IMR-90 (cell line): ENCODE data around the gene GGTLC2. TPM values are rescaled to one million over a fixed set of nuclear protein-coding genes. Genes with fewer than 3 reads are reported as not detected.
A peak's percentile ranks its signal among the peaks of the same experiment; 100 is the strongest.

Experiments used
- ATAC-seq: fragments of 200-7000 bp; cut with Tn5 transposase; 2 replicates; pipeline ENCODE4 v1.9.1; 2020; ENCODE audit warnings: low read depth, mild to moderate bottlenecking, moderate library complexity
- BruUV-seq: library from RNA; stranded (reverse); fragments of 400-500 nt; replicated peaks from 2 replicates; lab custom pipeline; 2021; lab: Mats Ljungman, UMichigan
- CTCF ChIA-PET: fragments of 300-600 bp; formaldehyde crosslinking; extraction: SDS; loops from one replicate; lab custom pipeline; 2021; ENCODE audit warnings: antibody characterized with exemption; lab: Yijun Ruan, JAX
- POLR2A ChIA-PET: fragments of 300-600 bp; sonication (Branson Sonifier 250); formaldehyde crosslinking; loops from one replicate; lab custom pipeline; 2022; ENCODE audit warnings: antibody characterized with exemption; ENCODE audit not compliant: unreplicated experiment; lab: Charles Lee
- DNase-seq: peaks from one replicate; pipeline ENCODE4 v3.0.0; 2013
- H2AFZ ChIP-seq: replicated peaks from 2 replicates; pipeline ENCODE3; 2013; ENCODE audit warnings: low read length, mild to moderate bottlenecking; ENCODE audit not compliant: poor library complexity
- H2AK5ac ChIP-seq: 2 replicates; pipeline ENCODE4 v1.6.1; 2013; ENCODE audit warnings: low read depth, low read length, inconsistent platforms
- H2AK9ac ChIP-seq: replicated peaks from 2 replicates; pipeline ENCODE3; 2013; ENCODE audit warnings: mild to moderate bottlenecking, low read depth, low read length, moderate library complexity; ENCODE audit not compliant: poor library complexity
- H2BK120ac ChIP-seq: 2 replicates; pipeline ENCODE4 v1.6.1; 2013; ENCODE audit warnings: low read depth, low read length, inconsistent platforms
- H2BK15ac ChIP-seq: 3 replicates; pipeline ENCODE4 v1.6.1; 2013; ENCODE audit warnings: low read depth, low read length, inconsistent platforms
- H2BK20ac ChIP-seq: 2 replicates; pipeline ENCODE4 v1.6.1; 2013; ENCODE audit warnings: low read depth, mild to moderate bottlenecking, inconsistent platforms, low read length, moderate library complexity
- H2BK5ac ChIP-seq: 2 replicates; pipeline ENCODE4 v1.6.1; 2013; ENCODE audit warnings: mild to moderate bottlenecking, low read depth, low read length, inconsistent platforms; ENCODE audit not compliant: poor library complexity, severe bottlenecking
- H3K14ac ChIP-seq: replicated peaks from 2 replicates; pipeline ENCODE4 v1.6.1; 2013; ENCODE audit warnings: low read depth, low read length, inconsistent platforms
- H3K18ac ChIP-seq: 2 replicates; pipeline ENCODE4 v1.6.1; 2013; ENCODE audit warnings: low read depth, low read length, control low read depth
- H3K23ac ChIP-seq: 2 replicates; pipeline ENCODE4 v1.6.1; 2013; ENCODE audit warnings: low read depth, low read length, inconsistent platforms
- H3K27ac ChIP-seq: 2 replicates; pipeline ENCODE4 v1.5.1; 2013; ENCODE audit warnings: mild to moderate bottlenecking, control low read depth, low read length; ENCODE audit not compliant: insufficient read depth
- H3K27me3 ChIP-seq: 2 replicates; pipeline ENCODE4 v1.6.1; 2013; ENCODE audit warnings: low read length; ENCODE audit not compliant: control insufficient read depth, insufficient read depth
- H3K36me3 ChIP-seq: 2 replicates; pipeline ENCODE4 v1.6.1; 2013; ENCODE audit warnings: low read length, mixed read lengths; ENCODE audit not compliant: control insufficient read depth, insufficient read depth
- H3K4ac ChIP-seq: 2 replicates; pipeline ENCODE4 v1.6.1; 2013; ENCODE audit warnings: low read depth, low read length, inconsistent platforms
- H3K4me1 ChIP-seq: 2 replicates; pipeline ENCODE4 v1.6.1; 2013; ENCODE audit warnings: low read length, mixed read lengths; ENCODE audit not compliant: control insufficient read depth, insufficient read depth
- H3K4me2 ChIP-seq: 2 replicates; pipeline ENCODE4 v1.6.1; 2013; ENCODE audit warnings: low read depth, mild to moderate bottlenecking, control low read depth, low read length, moderate library complexity
- H3K4me3 ChIP-seq: 2 replicates; pipeline ENCODE4 v1.5.1; 2013; ENCODE audit warnings: low read depth, mild to moderate bottlenecking, control low read depth, low read length, moderate library complexity; ENCODE audit not compliant: insufficient read depth
- H3K56ac ChIP-seq: 2 replicates; pipeline ENCODE4 v1.6.1; 2013; ENCODE audit warnings: low read length, inconsistent platforms; ENCODE audit not compliant: insufficient read depth; ENCODE audit errors: extremely low read depth
- H3K79me1 ChIP-seq, 2 experiments: 2 replicates each; pipeline ENCODE4 v1.6.1; 2013; ENCODE audit warnings: low read length in 2 of 2, inconsistent platforms in 1 of 2, low read depth in 1 of 2
- H3K9ac ChIP-seq: 2 replicates; pipeline ENCODE4 v1.6.1; 2013; ENCODE audit warnings: low read depth, low read length, control low read depth
- H3K9me1 ChIP-seq: 2 replicates; pipeline ENCODE4 v1.6.1; 2013; ENCODE audit warnings: low read length, inconsistent platforms; ENCODE audit not compliant: insufficient read depth
- H3K9me3 ChIP-seq: 2 replicates; pipeline ENCODE4 v1.6.1; 2013; ENCODE audit warnings: low read length; ENCODE audit not compliant: control insufficient read depth, insufficient read depth
- H4K20me1 ChIP-seq: 2 replicates; pipeline ENCODE4 v1.6.1; 2013; ENCODE audit warnings: low read length, inconsistent platforms; ENCODE audit not compliant: insufficient read depth
- H4K5ac ChIP-seq: 2 replicates; pipeline ENCODE4 v1.6.1; 2013; ENCODE audit warnings: mild to moderate bottlenecking, low read depth, low read length, control low read depth
- H4K8ac ChIP-seq, 2 experiments: 2 replicates each; pipeline ENCODE4 v1.6.1; 2013; ENCODE audit warnings: low read depth in 2 of 2, low read length in 2 of 2, control low read depth in 1 of 2, inconsistent platforms in 1 of 2
- H4K91ac ChIP-seq: 2 replicates; pipeline ENCODE4 v1.6.1; 2013; ENCODE audit warnings: low read depth, low read length, inconsistent platforms; ENCODE audit not compliant: insufficient read depth
- BHLHE40 ChIP-seq: fragments of 150-350 bp; IDR thresholded peaks from 2 replicates; pipeline ENCODE4 v1.6.1; 2016; ENCODE audit warnings: mild to moderate bottlenecking, low read depth, low read length
- CHD1 ChIP-seq: IDR thresholded peaks from 2 replicates; pipeline ENCODE4 v1.6.1; 2012; ENCODE audit warnings: low read depth, low read length, improper control_type of control experiment
- CTCF ChIP-seq: conservative IDR thresholded peaks from 2 replicates; pipeline ENCODE4 v1.5.1; 2012; ENCODE audit warnings: mild to moderate bottlenecking, low read depth, low read length, improper control_type of control experiment
- FOS ChIP-seq: fragments of 150-350 bp; IDR thresholded peaks from 2 replicates; pipeline ENCODE4 v1.6.1; 2016; ENCODE audit warnings: low read depth, low read length
- MAFK ChIP-seq: IDR thresholded peaks from 2 replicates; pipeline ENCODE4 v1.6.1; 2012; ENCODE audit warnings: low read depth, low read length, improper control_type of control experiment
- MAZ ChIP-seq: IDR thresholded peaks from 2 replicates; pipeline ENCODE4 v1.6.1; 2012; ENCODE audit warnings: low read depth, mild to moderate bottlenecking, low read length, improper control_type of control experiment, moderate library complexity, borderline replicate concordance
- MXI1 ChIP-seq: IDR thresholded peaks from 2 replicates; pipeline ENCODE4 v1.6.1; 2012; ENCODE audit warnings: low read depth, mild to moderate bottlenecking, low read length, moderate library complexity, borderline replicate concordance
- NFE2L2 ChIP-seq: fragments of 150-350 bp; IDR thresholded peaks from 2 replicates; pipeline ENCODE4 v1.6.1; 2016; ENCODE audit warnings: low read depth, mild to moderate bottlenecking, low read length
- POLR2A ChIP-seq: IDR thresholded peaks from 2 replicates; pipeline ENCODE4 v1.6.1; 2012; ENCODE audit warnings: mild to moderate bottlenecking, low read depth, low read length
- RAD21 ChIP-seq: IDR thresholded peaks from 2 replicates; pipeline ENCODE4 v1.6.1; 2012; ENCODE audit warnings: low read length, improper control_type of control experiment
- RCOR1 ChIP-seq: IDR thresholded peaks from 2 replicates; pipeline ENCODE4 v1.6.1; 2012; ENCODE audit warnings: mild to moderate bottlenecking, low read length, improper control_type of control experiment; ENCODE audit not compliant: insufficient replicate concordance
- RFX5 ChIP-seq: IDR thresholded peaks from 2 replicates; pipeline ENCODE4 v1.8.0; 2012; ENCODE audit warnings: low read depth, mild to moderate bottlenecking, low read length, moderate library complexity
- SMC3 ChIP-seq: fragments of 150-350 bp; IDR thresholded peaks from 2 replicates; pipeline ENCODE4 v1.6.1; 2016; ENCODE audit warnings: low read depth, mild to moderate bottlenecking, antibody characterized with exemption, low read length, moderate library complexity
- USF2 ChIP-seq: fragments of 150-350 bp; IDR thresholded peaks from 2 replicates; pipeline ENCODE4 v1.6.1; 2017; ENCODE audit warnings: mild to moderate bottlenecking, antibody characterized with exemption, low read length, low read depth
- WGBS, 2 experiments: methylation state at CpG; one replicate each; pipeline versions ENCODE4 v1.1.5 to v1.1.7; 2013; ENCODE audit warnings: missing lambda C conversion rate in 2 of 2; ENCODE audit not compliant: insufficient read length in 1 of 2; ENCODE audit errors: extremely low coverage in 2 of 2; 5-methylcytosine and 5-hydroxymethylcytosine counted together
- dilution Hi-C: fragments of 300-500 bp; cut with HindIII; formaldehyde crosslinking; loops from one replicate; pipeline ENCODE4 v1.14.3; 2018; ENCODE audit warnings: low sequenced_read_pairs; ENCODE audit not compliant: unreplicated experiment
- in situ Hi-C: fragments of 300-500 bp; cut with MboI; formaldehyde crosslinking; loops from 3 replicates; pipeline ENCODE4 v1.14.3; 2019; ENCODE audit warnings: low sequenced_read_pairs, inconsistent platforms, mixed read lengths
- intact Hi-C: fragments of 100-400 bp; cut with micrococcal nuclease; formaldehyde crosslinking; loops from 2 replicates; pipeline ENCODE4 v1.10.0; 2022
- polyA plus RNA-seq, 3 experiments: library from polyadenylated mRNA; depleted of rRNA; stranded (reverse); fragments of >200 nt; gene quantifications; 2 replicates each; pipeline ENCODE4 v1.2.3, GENCODE V29; 2012; ENCODE audit warnings: low replicate concordance in 1 of 3
- total RNA-seq: library from RNA; depleted of rRNA; stranded (reverse); fragments of >200 nt; gene quantifications from 2 replicates; pipeline ENCODE4 v1.2.3, GENCODE V29; 2012

The GGTLC2 gene
- total and polyA plus RNA-seq, 2 of the 4 experiments (the other 2 are of a cell fraction) = 0.09 TPM; not detected in 1

GRCh38 chr22:22684580-22685561 is 40.5 kb downstream of the GGTLC2 start:
- Histone ChIP-seq H4K91ac (peak overlapping the region; percentile 26), H2BK120ac (peak overlapping the region; percentile 91; the same call in 1 of the 2 replicates), H3K4me3 (no peak overlapping the region), H3K9me1 (peaks cover 30% of the 10 kb centered on the region), H3K18ac (no peak overlapping the region), H3K79me1 (no peaks in the 10 kb centered on the region), H4K8ac (no peak overlapping the region; a peak in 1 of 4 replicates), H3K27ac (no peak overlapping the region), H4K5ac (no peak overlapping the region), H3K36me3 (no peaks in the 10 kb centered on the region), H3K27me3 (no peaks in the 10 kb centered on the region), H3K23ac (no peak overlapping the region), H3K4ac (peak overlapping the region; percentile 25; the same call in 1 of the 2 replicates), H2AK9ac (no peak overlapping the region), H3K4me2 (peak overlapping the region; percentile 11), H3K56ac (no peak overlapping the region), H3K9ac (no peak overlapping the region), H2AK5ac (0 out of 2 replicates have a peak overlapping the region, but pooled peaks have one; percentile 29), H3K14ac (no peak overlapping the region), H3K4me1 (peaks cover 32% of the 10 kb centered on the region), H2BK15ac (no peak overlapping the region), H2BK5ac (peak overlapping the region; percentile 91), H4K20me1 (no peaks in the 10 kb centered on the region), H3K9me3 (no peaks in the 10 kb centered on the region), H2AFZ (no peak overlapping the region), H2BK20ac (peak overlapping the region; percentile 53; the same call in 1 of the 2 replicates)
- WGBS, 2 experiments = 6% methylated on average over 4 of the region's 9 CpGs; no CpG with 5 or more reads in 1 of the 2 experiments
- intact Hi-C loops = no loop called here
- in situ Hi-C loops = no loop called here
- no TSS peak for BruUV-seq
- dilution Hi-C loops = no loop called here
- CTCF ChIA-PET = interaction anchor here (0.6 to 3.8 kb wide), 3 partner anchors 18 to 26 kb away, joined by 3 to 29 read pairs (median 5); no protein-coding TSS in a partner anchor
- no peak for TF ChIP-seq RFX5
- no peak for TF ChIP-seq RAD21
- TF ChIP-seq MXI1 = no peak
- no peak for TF ChIP-seq SMC3
- peak; percentile 19; the same call in 1 of the 2 replicates for TF ChIP-seq FOS
- TF ChIP-seq MAZ = no peak
- TF ChIP-seq CTCF = peak; percentile 26; the same call in 1 of the 2 replicates
- TF ChIP-seq BHLHE40 = peak; percentile 72
- no peak for TF ChIP-seq NFE2L2
- no peak for TF ChIP-seq RCOR1
- no peak for TF ChIP-seq MAFK
- TF ChIP-seq POLR2A = no peak
- TF ChIP-seq CHD1 = no peak
- no peak for TF ChIP-seq USF2
- ATAC-seq (peak; percentile 70), DNase-seq (peak; percentile 88)
- POLR2A ChIA-PET = no interaction called here
